ENCODE results near the gene CA9. TPM values are rescaled to one million over a fixed set of nuclear protein-coding genes. Genes with fewer than 3 reads are reported as not detected.
A peak's percentile ranks its signal among the peaks of the same experiment; 100 is the strongest.

The CA9 gene
- total and polyA plus RNA-seq, 9 of the 15 experiments (the other 6 are each of a cell fraction or from before 2014, with no cell fraction given), result 0.15 to 10.6 (median 0.60) TPM; not detected in 4

DNA sequence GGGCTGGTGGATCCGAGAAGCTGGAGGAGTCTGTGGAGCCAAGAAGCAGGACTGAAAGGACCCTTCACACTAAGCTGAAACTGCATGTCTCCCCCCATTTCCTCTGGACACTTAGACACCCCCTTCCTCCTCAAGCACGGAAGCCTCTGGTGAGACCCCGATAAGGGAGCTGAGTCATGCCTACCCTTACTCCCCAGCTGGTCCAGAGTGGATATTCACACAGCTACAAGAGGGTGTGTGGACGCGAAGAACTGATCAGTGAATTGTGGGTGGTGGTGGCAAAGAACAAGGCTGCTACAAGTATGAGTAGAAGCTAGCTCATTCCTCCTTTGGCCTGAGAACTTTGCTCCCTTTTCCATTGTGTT, 53.9 kb downstream of the CA9 start (continued):
- TF ChIP-seq ETV6 (IDR thresholded peaks at IDR 0.05; ENCODE audit: borderline replicate concordance in 1 of 2, low read depth in 2 of 2, low read length in 1 of 2), result no peak; a peak in 1 of 4 replicates
- TF ChIP-seq ETV6 (CRISPR knock-in tag; IDR thresholded peaks at IDR 0.05; ENCODE audit: borderline replicate concordance), result no peak
- peak; percentile 38; the same call in 1 of the 2 replicates for TF ChIP-seq TAL1 (IDR thresholded peaks at IDR 0.05)
- TF ChIP-seq HOXB6 (CRISPR knock-in tag; IDR thresholded peaks at IDR 0.05; ENCODE audit: borderline replicate concordance), result no peak
- no peak for TF ChIP-seq CHCHD3 (CRISPR knock-in tag; IDR thresholded peaks at IDR 0.05)
- peak; percentile 73 for TF ChIP-seq SMARCA4 (IDR thresholded peaks at IDR 0.05)
- TF ChIP-seq ARID1B (IDR thresholded peaks at IDR 0.05), result peak; percentile 74
- no peak for TF ChIP-seq NFXL1 (CRISPR knock-in tag; IDR thresholded peaks at IDR 0.05)
- peak; percentile 52 for TF ChIP-seq NCOR1 (IDR thresholded peaks at IDR 0.05)
- no peak for TF ChIP-seq GTF2E2 (tag; IDR thresholded peaks at IDR 0.05)
- peak; percentile 59 for TF ChIP-seq FOSL1 (tag; conservative IDR thresholded peaks at IDR 0.05)
- TF ChIP-seq TAF7 (tag; IDR thresholded peaks at IDR 0.05), result no peak
- TF ChIP-seq RUNX1 (IDR thresholded peaks at IDR 0.05; ENCODE audit: low read depth), result no peak
- TF ChIP-seq SPI1 (IDR thresholded peaks at IDR 0.05; ENCODE audit: borderline replicate concordance, low read depth, low read length), result peak; percentile 26; the same call in 1 of the 2 replicates
- no peak for TF ChIP-seq MCM5 (IDR thresholded peaks at IDR 0.05; ENCODE audit: low read depth)
- TF ChIP-seq, protein P1, sequence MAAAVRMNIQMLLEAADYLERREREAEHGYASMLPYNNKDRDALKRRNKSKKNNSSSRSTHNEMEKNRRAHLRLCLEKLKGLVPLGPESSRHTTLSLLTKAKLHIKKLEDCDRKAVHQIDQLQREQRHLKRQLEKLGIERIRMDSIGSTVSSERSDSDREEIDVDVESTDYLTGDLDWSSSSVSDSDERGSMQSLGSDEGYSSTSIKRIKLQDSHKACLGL (CRISPR knock-in tag; IDR thresholded peaks at IDR 0.05; ENCODE audit: borderline replicate concordance, poor library complexity, severe bottlenecking), result no peak
- TF ChIP-seq, protein P2, sequence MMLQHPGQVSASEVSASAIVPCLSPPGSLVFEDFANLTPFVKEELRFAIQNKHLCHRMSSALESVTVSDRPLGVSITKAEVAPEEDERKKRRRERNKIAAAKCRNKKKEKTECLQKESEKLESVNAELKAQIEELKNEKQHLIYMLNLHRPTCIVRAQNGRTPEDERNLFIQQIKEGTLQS (IDR thresholded peaks at IDR 0.05), result peak; percentile 49
- TF ChIP-seq, protein P2 (CRISPR knock-in tag; conservative IDR thresholded peaks at IDR 0.05), result no peak
- TF ChIP-seq ZNF282 (CRISPR knock-in tag; IDR thresholded peaks at IDR 0.05), result no peak
- TF ChIP-seq ARNT (IDR thresholded peaks at IDR 0.05), result no peak
- peak; percentile 33 for TF ChIP-seq DACH1 (IDR thresholded peaks at IDR 0.05; ENCODE audit: partially characterized antibody)
- no peak for TF ChIP-seq SIN3B (IDR thresholded peaks at IDR 0.05; ENCODE audit: low read depth)
- no peak for TF ChIP-seq ZNF778 (CRISPR knock-in tag; IDR thresholded peaks at IDR 0.05)
- TF ChIP-seq, protein P3, sequence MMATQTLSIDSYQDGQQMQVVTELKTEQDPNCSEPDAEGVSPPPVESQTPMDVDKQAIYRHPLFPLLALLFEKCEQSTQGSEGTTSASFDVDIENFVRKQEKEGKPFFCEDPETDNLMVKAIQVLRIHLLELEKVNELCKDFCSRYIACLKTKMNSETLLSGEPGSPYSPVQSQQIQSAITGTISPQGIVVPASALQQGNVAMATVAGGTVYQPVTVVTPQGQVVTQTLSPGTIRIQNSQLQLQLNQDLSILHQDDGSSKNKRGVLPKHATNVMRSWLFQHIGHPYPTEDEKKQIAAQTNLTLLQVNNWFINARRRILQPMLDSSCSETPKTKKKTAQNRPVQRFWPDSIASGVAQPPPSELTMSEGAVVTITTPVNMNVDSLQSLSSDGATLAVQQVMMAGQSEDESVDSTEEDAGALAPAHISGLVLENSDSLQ (IDR thresholded peaks at IDR 0.05), result no peak
- no peak for TF ChIP-seq POLR2AphosphoS2 (IDR thresholded peaks at IDR 0.05; ENCODE audit: low read length)
- TF ChIP-seq, protein P4, sequence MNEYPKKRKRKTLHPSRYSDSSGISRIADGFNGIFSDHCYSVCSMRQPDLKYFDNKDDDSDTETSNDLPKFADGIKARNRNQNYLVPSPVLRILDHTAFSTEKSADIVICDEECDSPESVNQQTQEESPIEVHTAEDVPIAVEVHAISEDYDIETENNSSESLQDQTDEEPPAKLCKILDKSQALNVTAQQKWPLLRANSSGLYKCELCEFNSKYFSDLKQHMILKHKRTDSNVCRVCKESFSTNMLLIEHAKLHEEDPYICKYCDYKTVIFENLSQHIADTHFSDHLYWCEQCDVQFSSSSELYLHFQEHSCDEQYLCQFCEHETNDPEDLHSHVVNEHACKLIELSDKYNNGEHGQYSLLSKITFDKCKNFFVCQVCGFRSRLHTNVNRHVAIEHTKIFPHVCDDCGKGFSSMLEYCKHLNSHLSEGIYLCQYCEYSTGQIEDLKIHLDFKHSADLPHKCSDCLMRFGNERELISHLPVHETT (CRISPR knock-in tag; conservative IDR thresholded peaks at IDR 0.05 in 1 of 2, IDR thresholded peaks at IDR 0.05 in 1 of 2), result no peak

Data from K562 (cell line).